ENCODE measurements around the gene SCRN1.

SCRN1 gene

GRCh38 chr7:30026229-30027064 lies 36.8 kb upstream of the SCRN1 start, which contains the start of gene FKBP14:
TSS of gene FKBP14 (minus strand) at chr7:30026702. CDS start at chr7:30026508, 194 bp downstream.
- peaks cover 8% of the 10 kb centered on the region for H3K36me3 Mint-ChIP-seq (ENCODE audit: insufficient read depth)
- peak within 1 kb of the TSS; percentile 85 for H3K27ac Mint-ChIP-seq (ENCODE audit: low read depth)
- no peaks in the 10 kb centered on the region for H3K27me3 Mint-ChIP-seq
- H3K9me3 Mint-ChIP-seq: no peaks in the 10 kb centered on the region
- no peak within 1 kb of the TSS for H3K4me3 Mint-ChIP-seq
- ATAC-seq (replicated peaks; ENCODE audit: extremely low read depth, poor library complexity, severe bottlenecking) (peak; percentile 86), DNase-seq (ENCODE audit: low spot score in 2 of 2) (peak; percentile 81 to 83)
- peaks cover 36% of the 10 kb centered on the region for H3K4me1 Mint-ChIP-seq

GRCh38 chr7:30023524-30023923 lies 33.9 kb upstream of the SCRN1 start:
- H3K36me3 Mint-ChIP-seq (ENCODE audit: insufficient read depth): peaks cover 4% of the 10 kb centered on the region
- peaks cover 36% of the 10 kb centered on the region for H3K4me1 Mint-ChIP-seq
- H3K27me3 Mint-ChIP-seq: no peaks in the 10 kb centered on the region
- H3K4me3 Mint-ChIP-seq: no peak overlapping the region
- DNase-seq (ENCODE audit: low spot score in 2 of 2) (no peak), ATAC-seq (replicated peaks; ENCODE audit: extremely low read depth, poor library complexity, severe bottlenecking) (no peak)
- no peaks in the 10 kb centered on the region for H3K9me3 Mint-ChIP-seq
- H3K27ac Mint-ChIP-seq (ENCODE audit: low read depth): no peak overlapping the region

- Mint-ChIP-seq H3K36me3 (ENCODE audit: insufficient read depth) (peaks cover 4% of the 10 kb centered on the region), H3K4me3 (no peak overlapping the region), H3K9me3 (no peaks in the 10 kb centered on the region), H3K4me1 (peaks cover 36% of the 10 kb centered on the region), H3K27ac (ENCODE audit: low read depth) (no peak overlapping the region), H3K27me3 (no peaks in the 10 kb centered on the region)
- DNase-seq (ENCODE audit: low spot score in 2 of 2) (no peak), ATAC-seq (replicated peaks; ENCODE audit: extremely low read depth, poor library complexity, severe bottlenecking) (no peak)
These were observed 33.4 kb upstream of the SCRN1 start for GRCh38 chr7:30022991-30023390.

GRCh38 chr7:30020535-30020934 lies 30.9 kb upstream of the SCRN1 start:
- peaks cover 19% of the 10 kb centered on the region for H3K4me1 Mint-ChIP-seq
- no peak overlapping the region for H3K27ac Mint-ChIP-seq (ENCODE audit: low read depth)
- no peak for ATAC-seq (replicated peaks; ENCODE audit: extremely low read depth, poor library complexity, severe bottlenecking)
- no peak overlapping the region for H3K4me3 Mint-ChIP-seq
- H3K36me3 Mint-ChIP-seq (ENCODE audit: insufficient read depth): peaks cover 3% of the 10 kb centered on the region
- no peaks in the 10 kb centered on the region for H3K27me3 Mint-ChIP-seq
- DNase-seq (ENCODE audit: low spot score in 2 of 2): no peak
- no peaks in the 10 kb centered on the region for H3K9me3 Mint-ChIP-seq

DNA sequence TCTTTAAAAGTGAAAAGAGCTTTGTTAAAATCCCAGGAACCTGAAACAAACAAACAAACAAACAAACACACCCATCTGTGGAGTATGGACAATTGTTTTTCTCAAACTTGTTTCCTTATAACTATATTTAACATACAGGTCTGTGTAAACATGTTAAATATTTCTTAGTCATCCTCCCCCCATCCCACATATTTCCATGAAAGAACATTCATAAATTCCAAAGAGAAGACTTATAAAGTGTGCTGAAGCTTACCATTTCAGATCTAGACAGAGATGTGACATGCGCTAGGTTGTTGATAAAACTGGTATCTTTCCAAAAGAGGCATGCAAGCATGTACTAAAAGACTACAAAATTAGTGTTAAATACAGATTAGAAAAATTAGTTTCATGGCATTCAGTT lies 30.4 kb upstream of the SCRN1 start:
- H3K4me1 Mint-ChIP-seq: peaks cover 13% of the 10 kb centered on the region
- H3K4me3 Mint-ChIP-seq: no peak overlapping the region
- no peaks in the 10 kb centered on the region for H3K9me3 Mint-ChIP-seq
- no peaks in the 10 kb centered on the region for H3K27me3 Mint-ChIP-seq
- ATAC-seq (replicated peaks; ENCODE audit: extremely low read depth, poor library complexity, severe bottlenecking) (no peak), DNase-seq (ENCODE audit: low spot score in 2 of 2) (no peak)
- H3K36me3 Mint-ChIP-seq (ENCODE audit: insufficient read depth): peaks cover 3% of the 10 kb centered on the region
- H3K27ac Mint-ChIP-seq (ENCODE audit: low read depth): no peak overlapping the region

GRCh38 chr7:30019387-30019786 lies 29.8 kb upstream of the SCRN1 start:
- Mint-ChIP-seq H3K9me3 (no peaks in the 10 kb centered on the region), H3K4me3 (no peak overlapping the region), H3K36me3 (ENCODE audit: insufficient read depth) (peaks cover 3% of the 10 kb centered on the region), H3K4me1 (peaks cover 11% of the 10 kb centered on the region), H3K27ac (ENCODE audit: low read depth) (no peak overlapping the region), H3K27me3 (no peaks in the 10 kb centered on the region)
- DNase-seq (ENCODE audit: low spot score in 2 of 2): no peak
- no peak for ATAC-seq (replicated peaks; ENCODE audit: extremely low read depth, poor library complexity, severe bottlenecking)

- no peaks in the 10 kb centered on the region for H3K27me3 Mint-ChIP-seq
- H3K36me3 Mint-ChIP-seq (ENCODE audit: insufficient read depth): peaks cover 4% of the 10 kb centered on the region
- ATAC-seq (replicated peaks; ENCODE audit: extremely low read depth, poor library complexity, severe bottlenecking) (no peak), DNase-seq (ENCODE audit: low spot score in 2 of 2) (no peak)
- peaks cover 5% of the 10 kb centered on the region for H3K4me1 Mint-ChIP-seq
- no peaks in the 10 kb centered on the region for H3K9me3 Mint-ChIP-seq
- H3K27ac Mint-ChIP-seq (ENCODE audit: low read depth): no peak overlapping the region
- no peak overlapping the region for H3K4me3 Mint-ChIP-seq
These were observed 28.9 kb upstream of the SCRN1 start for GRCh38 chr7:30018451-30018850.

DNA sequence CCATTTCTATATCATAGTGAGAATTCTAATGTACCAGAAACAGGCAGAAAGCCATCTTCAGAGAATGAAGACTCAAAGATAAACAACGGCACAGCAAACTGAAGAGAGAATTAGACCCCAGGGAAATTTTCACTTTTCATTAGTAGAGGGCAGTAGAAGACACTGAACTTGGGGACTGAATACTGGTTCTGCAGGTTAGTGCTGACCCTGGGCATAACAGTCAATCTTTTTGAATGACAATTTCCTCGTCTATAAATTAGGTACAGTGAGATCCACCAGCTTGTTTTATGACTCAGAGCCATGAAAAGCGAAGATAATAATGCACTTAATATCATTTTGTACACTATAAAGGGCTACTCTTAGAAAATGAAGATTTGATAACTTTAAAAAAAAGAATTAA lies 23.2 kb upstream of the SCRN1 start:
- Mint-ChIP-seq H3K4me1 (no peaks in the 10 kb centered on the region), H3K4me3 (no peak overlapping the region), H3K27ac (ENCODE audit: low read depth) (no peak overlapping the region), H3K36me3 (ENCODE audit: insufficient read depth) (peaks cover 3% of the 10 kb centered on the region), H3K27me3 (no peaks in the 10 kb centered on the region), H3K9me3 (no peaks in the 10 kb centered on the region)
- ATAC-seq (replicated peaks; ENCODE audit: extremely low read depth, poor library complexity, severe bottlenecking): no peak
- DNase-seq (ENCODE audit: low spot score in 2 of 2): no peak

DNA sequence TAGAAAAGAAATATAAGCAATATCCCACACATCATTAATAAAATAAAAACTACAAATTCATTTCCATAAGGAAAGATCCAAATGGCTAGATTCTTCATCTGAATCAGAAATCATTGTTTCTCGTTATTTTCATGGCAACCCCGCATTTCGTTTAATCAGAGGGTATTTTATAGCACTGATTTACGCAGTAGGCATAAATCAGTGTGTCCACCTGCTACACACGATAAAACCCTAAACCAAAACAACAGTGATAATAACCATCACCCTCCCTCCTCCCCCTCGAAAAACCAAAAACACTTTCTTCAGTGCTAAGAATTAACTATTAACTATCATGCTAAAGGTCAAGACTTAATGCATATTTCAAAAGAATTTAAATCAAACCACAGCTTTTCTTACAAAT lies 20.4 kb upstream of the SCRN1 start:
- Mint-ChIP-seq H3K27ac (ENCODE audit: low read depth) (no peak overlapping the region), H3K4me1 (no peaks in the 10 kb centered on the region), H3K36me3 (ENCODE audit: insufficient read depth) (peaks cover 1% of the 10 kb centered on the region), H3K9me3 (no peaks in the 10 kb centered on the region), H3K4me3 (no peak overlapping the region), H3K27me3 (peaks cover 9% of the 10 kb centered on the region)
- DNase-seq (ENCODE audit: low spot score in 2 of 2) (no peak), ATAC-seq (replicated peaks; ENCODE audit: extremely low read depth, poor library complexity, severe bottlenecking) (no peak)

DNA sequence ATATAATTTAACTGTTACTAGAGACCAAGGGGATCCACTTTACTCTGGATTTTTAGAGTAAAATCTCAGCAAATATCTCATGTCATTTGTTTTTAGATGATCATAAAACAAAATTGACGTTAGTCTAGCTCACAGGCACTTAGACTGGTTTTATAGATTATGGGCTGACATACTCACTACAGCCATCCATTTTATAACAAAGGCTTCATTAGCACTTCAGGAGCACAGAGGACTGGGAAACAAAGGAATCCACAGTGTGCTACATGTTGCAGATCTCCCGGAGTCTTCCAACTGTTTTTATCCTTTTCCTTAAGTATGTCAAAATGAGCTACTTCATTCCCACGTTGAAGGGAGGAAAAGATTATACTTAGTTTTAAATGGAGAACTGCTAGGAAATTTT lies 15.9 kb upstream of the SCRN1 start:
- Mint-ChIP-seq H3K36me3 (ENCODE audit: insufficient read depth) (no peaks in the 10 kb centered on the region), H3K27ac (ENCODE audit: low read depth) (no peak overlapping the region), H3K4me1 (no peaks in the 10 kb centered on the region), H3K4me3 (no peak overlapping the region), H3K27me3 (peaks cover 17% of the 10 kb centered on the region), H3K9me3 (no peaks in the 10 kb centered on the region)
- ATAC-seq (replicated peaks; ENCODE audit: extremely low read depth, poor library complexity, severe bottlenecking): no peak
- no peak for DNase-seq (ENCODE audit: low spot score in 2 of 2)

- H3K4me1 Mint-ChIP-seq: no peaks in the 10 kb centered on the region
- DNase-seq (ENCODE audit: low spot score in 2 of 2): no peak
- peaks cover 41% of the 10 kb centered on the region for H3K27me3 Mint-ChIP-seq
- H3K36me3 Mint-ChIP-seq (ENCODE audit: insufficient read depth): no peaks in the 10 kb centered on the region
- no peaks in the 10 kb centered on the region for H3K9me3 Mint-ChIP-seq
- no peak overlapping the region for H3K4me3 Mint-ChIP-seq
- H3K27ac Mint-ChIP-seq (ENCODE audit: low read depth): no peak overlapping the region
- ATAC-seq (replicated peaks; ENCODE audit: extremely low read depth, poor library complexity, severe bottlenecking): no peak
These were observed 13.5 kb upstream of the SCRN1 start for GRCh38 chr7:30003098-30003497.

GRCh38 chr7:30001998-30002397 lies 12.4 kb upstream of the SCRN1 start:
- H3K9me3 Mint-ChIP-seq: no peaks in the 10 kb centered on the region
- peaks cover 1% of the 10 kb centered on the region for H3K36me3 Mint-ChIP-seq (ENCODE audit: insufficient read depth)
- no peak for DNase-seq (ENCODE audit: low spot score in 2 of 2)
- H3K27me3 Mint-ChIP-seq: peaks cover 50% of the 10 kb centered on the region
- ATAC-seq (replicated peaks; ENCODE audit: extremely low read depth, poor library complexity, severe bottlenecking): no peak
- no peak overlapping the region for H3K4me3 Mint-ChIP-seq
- H3K4me1 Mint-ChIP-seq: no peaks in the 10 kb centered on the region
- H3K27ac Mint-ChIP-seq (ENCODE audit: low read depth): no peak overlapping the region

DNA sequence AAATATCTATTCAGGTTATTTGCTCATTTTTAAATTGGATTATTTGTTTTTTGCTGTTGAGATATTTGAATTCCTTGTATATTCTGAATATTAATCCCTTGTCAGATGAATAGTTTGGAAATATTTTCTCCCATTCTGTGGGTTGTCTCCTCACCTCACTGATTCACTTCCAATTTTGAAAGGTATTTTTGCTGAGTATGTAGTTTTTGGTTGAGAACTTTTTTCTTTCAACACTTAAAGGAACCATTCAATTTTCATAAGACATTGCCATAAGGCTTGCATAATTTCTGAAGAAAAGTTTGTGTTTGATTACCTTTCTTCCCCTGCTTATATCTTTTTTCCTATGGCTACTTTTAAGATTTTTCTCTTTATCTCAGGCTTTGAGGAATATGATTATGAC lies 8.9 kb upstream of the SCRN1 start:
- Mint-ChIP-seq H3K27ac (ENCODE audit: low read depth) (no peak overlapping the region), H3K9me3 (peaks cover 6% of the 10 kb centered on the region), H3K36me3 (ENCODE audit: insufficient read depth) (peaks cover 1% of the 10 kb centered on the region), H3K4me1 (no peaks in the 10 kb centered on the region), H3K4me3 (no peak overlapping the region), H3K27me3 (peaks cover 54% of the 10 kb centered on the region)
- ATAC-seq (replicated peaks; ENCODE audit: extremely low read depth, poor library complexity, severe bottlenecking): no peak
- no peak for DNase-seq (ENCODE audit: low spot score in 2 of 2)

Data from central memory CD8-positive, alpha-beta T cell (primary cell).